Muscle layer of duodenum (tissue), 2 donors: Measurements from ENCODE around the gene DIP2C.
"Not testable (repeated sequence)": the region's sequence is repeated elsewhere in the genome, so short reads cannot be mapped to it uniquely, and the experiment has no call there.

Source experiments
- H3K27ac ChIP-seq: one replicate; pipeline ENCODE4 v1.7.0; 2013; ENCODE audit warnings: mild to moderate bottlenecking, low read length
- H3K27me3 ChIP-seq: one replicate; pipeline ENCODE4 v1.7.0; 2013; ENCODE audit warnings: low read depth, mild to moderate bottlenecking, control low read depth, low read length
- H3K36me3 ChIP-seq, 2 donors: one replicate each; pipeline ENCODE4 v1.7.0; 2013; ENCODE audit warnings: low read length in 2 of 2, control low read depth in 1 of 2, mild to moderate bottlenecking in 1 of 2; ENCODE audit not compliant: insufficient read depth in 2 of 2, control insufficient read depth in 1 of 2
- H3K4me1 ChIP-seq, 2 donors: one replicate each; pipeline ENCODE4 v1.7.0; 2013; ENCODE audit warnings: low read length in 2 of 2, mild to moderate bottlenecking in 2 of 2, control low read depth in 1 of 2, moderate library complexity in 1 of 2; ENCODE audit not compliant: insufficient read depth in 2 of 2, control insufficient read depth in 1 of 2
- H3K4me3 ChIP-seq, 2 donors: one replicate each; pipeline ENCODE4 v1.7.0; 2013; ENCODE audit warnings: low read length in 2 of 2, low read depth in 1 of 2, mild to moderate bottlenecking in 1 of 2
- H3K9me3 ChIP-seq, 2 donors: one replicate each; pipeline ENCODE4 v1.7.0; 2013; ENCODE audit warnings: low read length in 2 of 2, control low read depth in 1 of 2, mild to moderate bottlenecking in 1 of 2; ENCODE audit not compliant: control insufficient read depth in 1 of 2
- donor health status: healthy.

Gene DIP2C

GRCh38 chr10:602391-603005, 87.0 kb downstream of the DIP2C start:
- Histone ChIP-seq H3K4me3 (no peak overlapping the region), H3K27me3 (no peaks in the 10 kb centered on the region), H3K9me3 (no peaks in the 10 kb centered on the region), H3K4me1 (peaks cover 9 to 51% of the 10 kb centered on the region in 2 donors), H3K36me3 (no peaks in the 10 kb centered on the region), H3K27ac (no peak overlapping the region)

- peaks cover under 1 to 49% of the 10 kb centered on the region in 2 donors for H3K4me1 ChIP-seq
- no peaks in the 10 kb centered on the region for H3K36me3 ChIP-seq
- H3K27ac ChIP-seq = no peak overlapping the region
- H3K27me3 ChIP-seq = no peaks in the 10 kb centered on the region
- no peak overlapping the region for H3K4me3 ChIP-seq
- H3K9me3 ChIP-seq = no peaks in the 10 kb centered on the region
Observed at GRCh38 chr10:601660-601963, 87.9 kb downstream of the DIP2C start.

- no peaks in the 10 kb centered on the region for H3K27me3 ChIP-seq
- no peaks in the 10 kb centered on the region for H3K9me3 ChIP-seq
- peaks cover 0 to 46% of the 10 kb centered on the region in 2 donors for H3K4me1 ChIP-seq
- no peak overlapping the region for H3K4me3 ChIP-seq
- H3K36me3 ChIP-seq = no peaks in the 10 kb centered on the region
- no peak overlapping the region for H3K27ac ChIP-seq
Observed at GRCh38 chr10:600876-601659, 88.4 kb downstream of the DIP2C start.

- H3K36me3 ChIP-seq = no peaks in the 10 kb centered on the region
- no peaks in the 10 kb centered on the region for H3K9me3 ChIP-seq
- H3K27ac ChIP-seq = no peak overlapping the region
- H3K27me3 ChIP-seq = no peaks in the 10 kb centered on the region
- no peak overlapping the region for H3K4me3 ChIP-seq
- peaks cover 0 to 43% of the 10 kb centered on the region in 2 donors for H3K4me1 ChIP-seq
Observed at GRCh38 chr10:600234-600633, 89.2 kb downstream of the DIP2C start.

GRCh38 chr10:599767-600166, 89.7 kb downstream of the DIP2C start:
- H3K27ac ChIP-seq = no peak overlapping the region
- no peaks in the 10 kb centered on the region for H3K36me3 ChIP-seq
- no peaks in the 10 kb centered on the region for H3K27me3 ChIP-seq
- H3K9me3 ChIP-seq = no peaks in the 10 kb centered on the region
- H3K4me1 ChIP-seq = peaks cover 0 to 39% of the 10 kb centered on the region in 2 donors
- H3K4me3 ChIP-seq = no peak overlapping the region

GRCh38 chr10:598415-599170, 90.9 kb downstream of the DIP2C start:
- Histone ChIP-seq H3K36me3 (no peaks in the 10 kb centered on the region), H3K4me3 (no peak overlapping the region), H3K4me1 (peaks cover 0 to 37% of the 10 kb centered on the region in 2 donors), H3K9me3 (no peaks in the 10 kb centered on the region), H3K27me3 (no peaks in the 10 kb centered on the region), H3K27ac (peak overlapping the region; percentile 56)

GRCh38 chr10:597976-598375, 91.5 kb downstream of the DIP2C start:
- Histone ChIP-seq H3K4me3 (no peak overlapping the region), H3K27me3 (no peaks in the 10 kb centered on the region), H3K4me1 (peaks cover 0 to 37% of the 10 kb centered on the region in 2 donors), H3K36me3 (no peaks in the 10 kb centered on the region), H3K9me3 (no peaks in the 10 kb centered on the region), H3K27ac (peak overlapping the region; percentile 56)

GRCh38 chr10:596725-597345, 92.6 kb downstream of the DIP2C start:
- no peaks in the 10 kb centered on the region for H3K9me3 ChIP-seq
- H3K4me3 ChIP-seq = no peak overlapping the region
- H3K27ac ChIP-seq = no peak overlapping the region
- H3K36me3 ChIP-seq = no peaks in the 10 kb centered on the region
- H3K4me1 ChIP-seq = peaks cover 0 to 27% of the 10 kb centered on the region in 2 donors
- H3K27me3 ChIP-seq = no peaks in the 10 kb centered on the region

GRCh38 chr10:596131-596530, 93.3 kb downstream of the DIP2C start:
- not testable (repeated sequence) for H3K36me3 ChIP-seq, H3K9me3 ChIP-seq, H3K27me3 ChIP-seq, H3K4me3 ChIP-seq, H3K27ac ChIP-seq
- H3K4me1 ChIP-seq = peaks cover 0 to 20% of the 10 kb centered on the region in 2 donors

- Histone ChIP-seq H3K27me3 (no peaks in the 10 kb centered on the region), H3K27ac (no peak overlapping the region), H3K4me3 (no peak overlapping the region), H3K36me3 (no peaks in the 10 kb centered on the region), H3K9me3 (no peaks in the 10 kb centered on the region), H3K4me1 (peaks cover 0 to 16% of the 10 kb centered on the region in 2 donors)
Observed at GRCh38 chr10:595473-595872, 94.0 kb downstream of the DIP2C start.

GRCh38 chr10:594584-595270, 94.7 kb downstream of the DIP2C start:
- H3K9me3 ChIP-seq = no peaks in the 10 kb centered on the region
- no peaks in the 10 kb centered on the region for H3K36me3 ChIP-seq
- H3K27me3 ChIP-seq = no peaks in the 10 kb centered on the region
- no peak overlapping the region for H3K4me3 ChIP-seq
- no peak overlapping the region for H3K27ac ChIP-seq
- peaks cover 0 to 12% of the 10 kb centered on the region in 2 donors for H3K4me1 ChIP-seq
